GM23248 (cell line): ENCODE data around the gene PIWIL4. TPM values are rescaled to one million over a fixed set of nuclear protein-coding genes. Genes with fewer than 3 reads are reported as not detected.

Experiments
- DNase-seq: peaks from one replicate; pipeline ENCODE4 v3.0.0-alpha.2; 2015
- H2AFZ ChIP-seq: fragments of 200-600 bp; sonication (generic); 2 replicates; pipeline ENCODE4 v1.6.1; 2016; ENCODE audit warnings: antibody characterized with exemption
- H3F3A ChIP-seq: fragments of 200-600 bp; sonication (generic); 2 replicates; pipeline ENCODE4 v1.6.1; 2016; ENCODE audit warnings: mild to moderate bottlenecking, antibody characterized with exemption, mixed run types; ENCODE audit not compliant: insufficient read depth
- H3K27ac ChIP-seq: fragments of 200-600 bp; sonication (generic); 2 replicates; pipeline ENCODE4 v1.5.1; 2016; ENCODE audit warnings: mild to moderate bottlenecking
- H3K27me3 ChIP-seq: fragments of 200-600 bp; sonication (generic); replicated peaks from 2 replicates; pipeline ENCODE4 v1.6.1; 2016; ENCODE audit warnings: mild to moderate bottlenecking; ENCODE audit not compliant: insufficient read depth
- H3K36me3 ChIP-seq: fragments of 200-600 bp; sonication (generic); 2 replicates; pipeline ENCODE4 v1.6.1; 2016; ENCODE audit warnings: low read depth, mild to moderate bottlenecking
- H3K4me1 ChIP-seq: fragments of 200-600 bp; sonication (generic); 2 replicates; pipeline ENCODE4 v1.6.1; 2016; ENCODE audit warnings: mild to moderate bottlenecking; ENCODE audit not compliant: insufficient read depth
- H3K4me2 ChIP-seq: fragments of 200-600 bp; sonication (generic); one replicate; pipeline ENCODE4 v1.6.1; 2016; ENCODE audit warnings: mild to moderate bottlenecking; ENCODE audit not compliant: unreplicated experiment
- H3K4me3 ChIP-seq: fragments of 200-600 bp; sonication (generic); 2 replicates; pipeline ENCODE4 v1.5.1; 2016; ENCODE audit warnings: mild to moderate bottlenecking
- H3K79me2 ChIP-seq: fragments of 200-600 bp; sonication (generic); 2 replicates; pipeline ENCODE4 v1.6.1; 2016; ENCODE audit warnings: mild to moderate bottlenecking; ENCODE audit not compliant: insufficient read depth
- H3K9ac ChIP-seq: fragments of 200-600 bp; sonication (generic); 2 replicates; pipeline ENCODE4 v1.6.1; 2016; ENCODE audit warnings: mild to moderate bottlenecking
- H3K9me2 ChIP-seq: fragments of 200-600 bp; sonication (generic); 2 replicates; pipeline ENCODE4 v1.6.1; 2016; ENCODE audit warnings: mixed run types, mild to moderate bottlenecking, moderate library complexity; ENCODE audit not compliant: insufficient read depth
- H3K9me3 ChIP-seq: fragments of 200-600 bp; sonication (generic); one replicate; pipeline ENCODE4 v1.6.1; 2017; ENCODE audit warnings: low read depth
- H4K20me1 ChIP-seq: fragments of 200-600 bp; sonication (generic); 2 replicates; pipeline ENCODE4 v1.6.0; 2016; ENCODE audit not compliant: insufficient read depth
- EZH2 ChIP-seq: fragments of 200-600 bp; sonication (generic); IDR thresholded peaks from 2 replicates; pipeline ENCODE4 v1.6.1; 2018; ENCODE audit warnings: antibody characterized with exemption, mild to moderate bottlenecking; ENCODE audit not compliant: insufficient read depth, poor library complexity, severe bottlenecking
- EZH2phosphoT487 ChIP-seq: fragments of 200-600 bp; sonication (generic); IDR thresholded peaks from 2 replicates; pipeline ENCODE4 v1.6.1; 2018; ENCODE audit warnings: antibody characterized with exemption, moderate library complexity, mild to moderate bottlenecking, low read depth; ENCODE audit not compliant: insufficient read depth
- WGBS, 2 experiments: methylation state at CpG; one replicate each; pipeline ENCODE4 v1.1.6; 2015 to 2017; ENCODE audit warnings: low lambda C conversion rate in 2 of 2, low coverage in 1 of 2; ENCODE audit errors: missing lambda C conversion rate in 2 of 2; 5-methylcytosine and 5-hydroxymethylcytosine counted together
- in situ Hi-C: fragments of 300-500 bp; cut with MboI; formaldehyde crosslinking; loops from 2 replicates; pipeline ENCODE4 v1.15.0; 2020
- polyA plus RNA-seq: library from polyadenylated mRNA; unstranded; fragments of >200 nt; fragmentation: Nextera tagmentation; extraction: Ambion mirVana; gene quantifications from 2 replicates; pipeline ENCODE4 v1.2.1, GENCODE V29; 2016
- total RNA-seq: library from RNA; depleted of rRNA; stranded (reverse); fragments of >200 nt; shearing (Covaris generic); gene quantifications from 2 replicates; pipeline ENCODE4 v1.2.3, GENCODE V29; 2014

The PIWIL4 gene
- total and polyA plus RNA-seq, 2 experiments from 2014 or later = 1.2 to 1.4 TPM

GRCh38 chr11:94545264-94546161 lies 21.7 kb upstream of the PIWIL4 start:
- peaks cover 27% of the 10 kb centered on the region for H3K4me1 ChIP-seq
- WGBS, 2 experiments = 2 to 3% methylated on average over 46 to 54 of the region's 54 CpGs
- peak overlapping the region; percentile 94 for H3K4me2 ChIP-seq
- H4K20me1 ChIP-seq = no peaks in the 10 kb centered on the region; the same call in 1 of the 2 replicates
- H3K36me3 ChIP-seq = no peaks in the 10 kb centered on the region
- H3F3A ChIP-seq = peaks cover 12% of the 10 kb centered on the region
- H2AFZ ChIP-seq = peak overlapping the region; percentile 85
- H3K79me2 ChIP-seq = peaks cover 58% of the 10 kb centered on the region
- TF ChIP-seq EZH2 (no peak), EZH2phosphoT487 (no peak)
- peak overlapping the region; percentile 74 for H3K4me3 ChIP-seq
- peak; percentile 68 for DNase-seq
- in situ Hi-C loops = no loop called here
- no peaks in the 10 kb centered on the region for H3K27me3 ChIP-seq
- no peaks in the 10 kb centered on the region for H3K9me3 ChIP-seq
- H3K27ac ChIP-seq = peak overlapping the region; percentile 93
- H3K9ac ChIP-seq = peak overlapping the region; percentile 93
- no peaks in the 10 kb centered on the region for H3K9me2 ChIP-seq

DNA sequence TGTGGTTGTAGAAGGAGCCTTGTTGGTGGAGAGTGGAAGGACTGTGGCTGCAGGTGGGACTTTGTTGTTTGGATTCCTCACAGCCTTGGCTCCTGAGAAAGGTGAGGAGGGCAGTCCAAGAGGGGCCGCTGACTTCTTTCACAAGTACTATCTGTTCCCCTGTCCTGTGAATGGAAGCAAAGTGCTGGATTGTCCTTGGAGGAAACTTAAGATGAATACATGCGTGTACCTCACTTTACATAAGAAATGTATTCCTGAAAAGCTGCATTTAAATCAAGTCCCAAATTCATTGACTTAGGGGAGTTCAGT lies 21.1 kb upstream of the PIWIL4 start:
- TF ChIP-seq EZH2 (no peak), EZH2phosphoT487 (no peak)
- in situ Hi-C loops = no loop called here
- no peaks in the 10 kb centered on the region; the same call in 1 of the 2 replicates for H4K20me1 ChIP-seq

DNA sequence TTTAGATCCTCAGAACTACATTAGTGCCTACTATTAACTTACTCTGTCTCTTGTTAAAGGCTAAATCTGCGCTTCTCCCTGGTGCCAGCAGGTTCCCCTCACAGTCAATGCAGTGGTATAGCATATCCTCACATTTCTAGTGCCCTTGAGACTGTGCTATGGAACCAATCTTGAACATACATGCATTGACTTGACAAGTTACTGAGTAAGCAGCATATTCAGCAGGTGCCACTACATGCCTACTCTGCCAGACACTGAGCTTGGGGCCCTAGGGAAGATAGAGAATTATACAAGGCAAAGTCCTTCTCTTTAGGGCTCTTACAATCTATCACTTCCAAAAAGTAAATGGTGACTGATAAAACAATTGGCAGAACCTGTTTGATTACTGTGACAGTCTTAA lies 20.3 kb upstream of the PIWIL4 start:
- no peaks in the 10 kb centered on the region for H3K36me3 ChIP-seq
- H3K79me2 ChIP-seq = peaks cover 69% of the 10 kb centered on the region
- H4K20me1 ChIP-seq = no peaks in the 10 kb centered on the region; the same call in 1 of the 2 replicates
- WGBS, 2 experiments = 100% methylated on average over 1 of the region's 1 CpG
- peak overlapping the region; percentile 93; the same call in 1 of the 2 replicates for H3K9ac ChIP-seq
- DNase-seq = no peak
- H3K9me2 ChIP-seq = no peaks in the 10 kb centered on the region
- H3K4me2 ChIP-seq = peak overlapping the region; percentile 94
- no peaks in the 10 kb centered on the region for H3K27me3 ChIP-seq
- in situ Hi-C loops = no loop called here
- no peak overlapping the region for H2AFZ ChIP-seq
- no peak for TF ChIP-seq EZH2phosphoT487
- no peak for TF ChIP-seq EZH2
- H3K27ac ChIP-seq = no peak overlapping the region
- H3K4me3 ChIP-seq = peak overlapping the region; percentile 74
- H3K9me3 ChIP-seq = no peaks in the 10 kb centered on the region
- H3F3A ChIP-seq = peaks cover 12% of the 10 kb centered on the region
- peaks cover 27% of the 10 kb centered on the region for H3K4me1 ChIP-seq

More for the DNA sequence above, 21.1 kb upstream of the PIWIL4 start:
- Histone ChIP-seq H3K4me3 (peak overlapping the region; percentile 74), H2AFZ (peak overlapping the region; percentile 85; the same call in 1 of the 2 replicates), H3K27me3 (no peaks in the 10 kb centered on the region), H3K9ac (peak overlapping the region; percentile 93), H3K27ac (no peak overlapping the region; the same call in 1 of the 2 replicates), H3K4me1 (peaks cover 27% of the 10 kb centered on the region), H3K4me2 (peak overlapping the region; percentile 94), H3K79me2 (peaks cover 63% of the 10 kb centered on the region), H3K9me2 (no peaks in the 10 kb centered on the region), H3K9me3 (no peaks in the 10 kb centered on the region), H3K36me3 (no peaks in the 10 kb centered on the region), H3F3A (peaks cover 12% of the 10 kb centered on the region)
- WGBS, 2 experiments = 26 to 29% methylated on average over 2 of the region's 2 CpGs
- no peak for DNase-seq

- WGBS, 2 experiments = 53 to 54% methylated on average over 5 of the region's 5 CpGs
- no peaks in the 10 kb centered on the region for H3K27me3 ChIP-seq
- in situ Hi-C loops = no loop called here
Observed at GRCh38 chr11:94549146-94549545, 18.0 kb upstream of the PIWIL4 start.

More at GRCh38 chr11:94549146-94549545, 18.0 kb upstream of the PIWIL4 start:
- Histone ChIP-seq H3K4me1 (peaks cover 23% of the 10 kb centered on the region), H3K9ac (no peak overlapping the region), H3K79me2 (peaks cover 82% of the 10 kb centered on the region), H3K9me2 (no peaks in the 10 kb centered on the region), H3K9me3 (no peaks in the 10 kb centered on the region), H3K4me3 (no peak overlapping the region), H3K4me2 (peak overlapping the region; percentile 22), H3K27ac (no peak overlapping the region), H3F3A (0 out of 2 replicates have a peak, but pooled peaks cover 5% of the 10 kb centered on the region), H3K36me3 (no peaks in the 10 kb centered on the region), H4K20me1 (no peaks in the 10 kb centered on the region; the same call in 1 of the 2 replicates), H2AFZ (no peak overlapping the region)
- no peak for DNase-seq
- TF ChIP-seq EZH2phosphoT487 (no peak), EZH2 (no peak)
